ENCODE results near the gene CCDC197. TPM values are rescaled to one million over a fixed set of nuclear protein-coding genes. Genes with fewer than 3 reads are reported as not detected.

The CCDC197 gene
- total and polyA plus RNA-seq, 9 of the 15 experiments (the other 6 are each of a cell fraction or from before 2014, with no cell fraction given) = not detected

- DNase-seq (ENCODE audit: extremely low read depth in 1 of 4, low spot score in 3 of 4) = no peak
- WGBS (ENCODE audit: insufficient coverage, low coverage, missing lambda C conversion rate) = 85% methylated on average over 3 of the region's 6 CpGs
- H3K4me2 ChIP-seq (ENCODE audit: insufficient read depth, low read length) = no peak overlapping the region
- in situ Hi-C loops (cut with MboI) = no loop called here
- no peak overlapping the region for H3K27ac ChIP-seq (ENCODE audit: extremely low read depth, low read depth, low read length)
- no peaks in the 10 kb centered on the region for H3K9me1 ChIP-seq (ENCODE audit: control insufficient read depth, insufficient read depth, low read length)
- intact Hi-C loops (cut with micrococcal nuclease) = no loop called here
- no peak for TF ChIP-seq HDAC1 (IDR thresholded peaks at IDR 0.05)
- TF ChIP-seq BCOR (IDR thresholded peaks at IDR 0.05) = no peak
- H2AFZ ChIP-seq (ENCODE audit: low read depth, low read length) = no peak overlapping the region
- no peak for ATAC-seq
- no peaks in the 10 kb centered on the region for H3K9me3 ChIP-seq (replicated peaks; ENCODE audit: control insufficient read depth, insufficient read depth, low read depth, low read length)
- no peak for FAIRE-seq
- H3K79me2 ChIP-seq (ENCODE audit: control insufficient read depth, insufficient read depth, low read length) = no peaks in the 10 kb centered on the region
- H3K9ac ChIP-seq (ENCODE audit: insufficient read depth in 1 of 2, low read depth in 2 of 2, low read length in 2 of 2) = no peak overlapping the region
- BruUV-seq (replicated peaks) = no TSS peak
- peaks cover 89% of the 10 kb centered on the region for H3K36me3 ChIP-seq (ENCODE audit: control insufficient read depth, insufficient read depth, low read length)
- no peak overlapping the region for H3K4me3 ChIP-seq
- H4K20me1 ChIP-seq (replicated peaks; ENCODE audit: control insufficient read depth, insufficient read depth, low read length) = no peaks in the 10 kb centered on the region
- H3K4me1 ChIP-seq (replicated peaks in 1 of 2; ENCODE audit: control insufficient read depth in 2 of 2, insufficient read depth in 2 of 2, low read length in 2 of 2) = no peaks in the 10 kb centered on the region; a peak in 1 of 5 replicates
- ChIA-PET POLR2A (interaction anchor here (0.6 to 1.2 kb wide), 2 partner anchors 9 to 82 kb away, joined by 3 to 4 read pairs; no protein-coding TSS in a partner anchor), CTCF (ENCODE audit: low intra/inter-chr PET ratio) (interaction anchor here (1.7 kb wide), 1 partner anchor 86 kb away, joined by 14 read pairs; no protein-coding TSS in a partner anchor)
- no peaks in the 10 kb centered on the region for H3K27me3 ChIP-seq (ENCODE audit: control insufficient read depth in 2 of 2, insufficient read depth in 2 of 2, low read length in 2 of 2)
These were observed 53.3 kb downstream of the CCDC197 start for GRCh38 chr14:94050231-94050880.

GRCh38 chr14:94051115-94051514 lies 54.0 kb downstream of the CCDC197 start:
- ChIA-PET CTCF (ENCODE audit: low intra/inter-chr PET ratio) (interaction anchor here (1.7 kb wide), 1 partner anchor 85 kb away, joined by 14 read pairs; no protein-coding TSS in a partner anchor), POLR2A (no interaction called here)
- Histone ChIP-seq H3K27me3 (ENCODE audit: control insufficient read depth in 2 of 2, insufficient read depth in 2 of 2, low read length in 2 of 2) (no peaks in the 10 kb centered on the region), H3K27ac (ENCODE audit: extremely low read depth, low read depth, low read length) (no peak overlapping the region), H3K9me3 (replicated peaks; ENCODE audit: control insufficient read depth, insufficient read depth, low read depth, low read length) (no peaks in the 10 kb centered on the region), H3K36me3 (ENCODE audit: control insufficient read depth, insufficient read depth, low read length) (peaks cover 92% of the 10 kb centered on the region), H3K4me1 (replicated peaks in 1 of 2; ENCODE audit: control insufficient read depth in 2 of 2, insufficient read depth in 2 of 2, low read length in 2 of 2) (no peaks in the 10 kb centered on the region), H3K4me3 (no peak overlapping the region), H3K4me2 (ENCODE audit: insufficient read depth, low read length) (no peak overlapping the region), H2AFZ (ENCODE audit: low read depth, low read length) (no peak overlapping the region), H3K9me1 (ENCODE audit: control insufficient read depth, insufficient read depth, low read length) (no peaks in the 10 kb centered on the region), H3K79me2 (ENCODE audit: control insufficient read depth, insufficient read depth, low read length) (no peaks in the 10 kb centered on the region), H3K9ac (ENCODE audit: insufficient read depth in 1 of 2, low read depth in 2 of 2, low read length in 2 of 2) (no peak overlapping the region), H4K20me1 (replicated peaks; ENCODE audit: control insufficient read depth, insufficient read depth, low read length) (no peaks in the 10 kb centered on the region)
- intact Hi-C loops (cut with micrococcal nuclease) (no loop called here), in situ Hi-C loops (cut with MboI) (no loop called here)
- DNase-seq (ENCODE audit: extremely low read depth in 1 of 4, low spot score in 3 of 4) = peak in 1 of 4 experiments; percentile 12
- TSS peak; percentile 11 for BruUV-seq (replicated peaks)
- TF ChIP-seq RAD21 (CRISPR knock-in tag; conservative IDR thresholded peaks at IDR 0.05 in 1 of 2, IDR thresholded peaks at IDR 0.05 in 1 of 2) (peak in 1 of 2 experiments; percentile 25; a peak in 1 of 4 replicates), STAT5B (CRISPR knock-in tag; IDR thresholded peaks at IDR 0.05) (no peak), CTCF (IDR thresholded peaks at IDR 0.05 in 2 of 3, conservative IDR thresholded peaks at IDR 0.05 in 1 of 3; ENCODE audit: insufficient read depth in 2 of 3, low read depth in 1 of 3, low read length in 3 of 3) (peak in 1 of 3 experiments; percentile 27; a peak in 2 of 6 replicates), IRF9 (tag; IDR thresholded peaks at IDR 0.05) (no peak)
- 83% methylated on average over 7 of the region's 9 CpGs for WGBS (ENCODE audit: insufficient coverage, low coverage, missing lambda C conversion rate)
- no peak for FAIRE-seq
- peak; percentile 38; the same call in 1 of the 3 replicates for ATAC-seq
